Trophoblast cell (in vitro differentiated cells and primary cell): ENCODE results near the gene UBN1.
"Not testable (repeated sequence)": the region's sequence is repeated elsewhere in the genome, so short reads cannot be mapped to it uniquely, and the experiment has no call there.

Experiments used
- DNase-seq, 2 donors: peaks; one replicate each; pipeline ENCODE4 v3.0.0-alpha.2; 2016
- H2AFZ ChIP-seq: 2 replicates; pipeline ENCODE4 v1.6.1; 2013; ENCODE audit warnings: low read length, moderate library complexity, mild to moderate bottlenecking; ENCODE audit not compliant: insufficient read depth, poor library complexity
- H2AK5ac ChIP-seq: 2 replicates; pipeline ENCODE4 v1.6.1; 2013; ENCODE audit warnings: mild to moderate bottlenecking, low read length
- H2BK120ac ChIP-seq: 2 replicates; pipeline ENCODE4 v1.6.1; 2013; ENCODE audit warnings: low read length, mild to moderate bottlenecking, moderate library complexity; ENCODE audit not compliant: insufficient read depth, poor library complexity
- H2BK12ac ChIP-seq: 2 replicates; pipeline ENCODE4 v1.6.1; 2013; ENCODE audit warnings: mild to moderate bottlenecking, low read length, moderate library complexity
- H2BK5ac ChIP-seq: 2 replicates; pipeline ENCODE4 v1.6.1; 2013; ENCODE audit warnings: low read length, low read depth, moderate library complexity, mild to moderate bottlenecking; ENCODE audit not compliant: poor library complexity
- H3K14ac ChIP-seq: 2 replicates; pipeline ENCODE4 v1.6.1; 2013; ENCODE audit warnings: mild to moderate bottlenecking, low read length
- H3K18ac ChIP-seq: 2 replicates; pipeline ENCODE4 v1.6.1; 2013; ENCODE audit warnings: mild to moderate bottlenecking, low read length
- H3K23ac ChIP-seq: 2 replicates; pipeline ENCODE4 v1.6.1; 2013; ENCODE audit warnings: low read length
- H3K27ac ChIP-seq: 2 replicates; pipeline ENCODE4 v1.5.1; 2013; ENCODE audit warnings: low read depth, mild to moderate bottlenecking, inconsistent platforms, low read length, moderate library complexity
- H3K27me3 ChIP-seq: 2 replicates; pipeline ENCODE4 v1.6.1; 2013; ENCODE audit warnings: inconsistent platforms, mild to moderate bottlenecking, low read length, moderate library complexity; ENCODE audit not compliant: insufficient read depth
- H3K36me3 ChIP-seq, 2 experiments: 1 replicate in 1 of 2; 2 replicates in 1 of 2; pipeline ENCODE4 v1.6.1; 2013; ENCODE audit warnings: low read length in 2 of 2, mild to moderate bottlenecking in 2 of 2, moderate library complexity in 1 of 2; ENCODE audit not compliant: insufficient read depth in 2 of 2, control insufficient read depth in 1 of 2
- H3K4ac ChIP-seq: 2 replicates; pipeline ENCODE4 v1.6.1; 2013; ENCODE audit warnings: low read depth, mild to moderate bottlenecking, low read length, moderate library complexity
- H3K4me1 ChIP-seq, 2 experiments: 1 replicate in 1 of 2; 2 replicates in 1 of 2; pipeline ENCODE4 v1.6.1; 2013; ENCODE audit warnings: low read length in 2 of 2, mild to moderate bottlenecking in 2 of 2, moderate library complexity in 1 of 2; ENCODE audit not compliant: insufficient read depth in 2 of 2, control insufficient read depth in 1 of 2
- H3K4me2 ChIP-seq: 2 replicates; pipeline ENCODE4 v1.6.1; 2013; ENCODE audit warnings: inconsistent platforms, mild to moderate bottlenecking, low read length, moderate library complexity
- H3K4me3 ChIP-seq: 2 replicates; pipeline ENCODE4 v1.5.1; 2013; ENCODE audit warnings: mild to moderate bottlenecking, low read depth, low read length, inconsistent platforms
- H3K79me1 ChIP-seq: one replicate; pipeline ENCODE4 v1.6.1; 2013; ENCODE audit warnings: low read length
- H3K79me2 ChIP-seq: 2 replicates; pipeline ENCODE4 v1.6.1; 2013; ENCODE audit warnings: low read length, mild to moderate bottlenecking; ENCODE audit not compliant: control insufficient read depth, insufficient read depth, poor library complexity
- H3K9ac ChIP-seq: 2 replicates; pipeline ENCODE4 v1.6.1; 2013; ENCODE audit warnings: mild to moderate bottlenecking, low read length
- H3K9me3 ChIP-seq: 2 replicates; pipeline ENCODE4 v1.6.1; 2013; ENCODE audit warnings: low read depth, mild to moderate bottlenecking, control low read depth, inconsistent platforms, low read length; ENCODE audit not compliant: insufficient read depth
- H4K12ac ChIP-seq: 2 replicates; pipeline ENCODE4 v1.6.1; 2013; ENCODE audit warnings: low read depth, mild to moderate bottlenecking, low read length, moderate library complexity
- H4K8ac ChIP-seq: 2 replicates; pipeline ENCODE4 v1.6.1; 2013; ENCODE audit warnings: low read depth, mild to moderate bottlenecking, low read length, moderate library complexity
- H4K91ac ChIP-seq: one replicate; pipeline ENCODE4 v1.6.1; 2013; ENCODE audit warnings: low read depth, mild to moderate bottlenecking, low read length, moderate library complexity
- WGBS: extraction: QIAGEN DNeasy Blood & Tissue Kit; methylation state at CpG from one replicate; pipeline ENCODE4 v1.1.7; 2013; ENCODE audit warnings: missing lambda C conversion rate; ENCODE audit not compliant: insufficient read length, insufficient coverage; ENCODE audit errors: extremely low coverage; 5-methylcytosine and 5-hydroxymethylcytosine counted together

UBN1 gene

GRCh38 chr16:4927661-4928060 lies 80.4 kb downstream of the UBN1 start:
- no peak for DNase-seq
- Histone ChIP-seq H2BK5ac (no peak overlapping the region), H3K79me1 (no peaks in the 10 kb centered on the region), H3K79me2 (no peaks in the 10 kb centered on the region), H3K36me3 (no peaks in the 10 kb centered on the region), H3K23ac (no peak overlapping the region), H2AFZ (no peak overlapping the region), H3K4me1 (peaks cover 8 to 9% of the 10 kb centered on the region in 2 experiments), H3K27me3 (no peaks in the 10 kb centered on the region), H3K4me2 (no peak overlapping the region), H3K9me3 (peaks cover 5% of the 10 kb centered on the region), H2BK120ac (no peak overlapping the region), H4K12ac (no peak overlapping the region), H4K91ac (no peak overlapping the region), H3K27ac (no peak overlapping the region), H3K18ac (no peak overlapping the region), H4K8ac (no peak overlapping the region), H2BK12ac (no peak overlapping the region), H3K9ac (no peak overlapping the region), H3K14ac (no peak overlapping the region), H3K4me3 (no peak overlapping the region), H3K4ac (no peak overlapping the region), H2AK5ac (no peak overlapping the region)
- WGBS, result no CpG with 5 or more reads among the region's 2 CpGs

- no peaks in the 10 kb centered on the region for H3K27me3 ChIP-seq
- no peak overlapping the region for H3K14ac ChIP-seq
- H3K4me1 ChIP-seq, result peaks cover 8 to 9% of the 10 kb centered on the region in 2 experiments
- no peak overlapping the region for H2AK5ac ChIP-seq
- no peak overlapping the region for H4K12ac ChIP-seq
- no peak overlapping the region for H3K9ac ChIP-seq
- no peak overlapping the region for H2BK120ac ChIP-seq
- H3K27ac ChIP-seq, result no peak overlapping the region
- no peak overlapping the region for H2AFZ ChIP-seq
- no peak overlapping the region for H3K4ac ChIP-seq
- WGBS, result no CpG with 5 or more reads among the region's 6 CpGs
- no peak overlapping the region for H2BK5ac ChIP-seq
- no peak overlapping the region for H4K8ac ChIP-seq
- H3K36me3 ChIP-seq, result no peaks in the 10 kb centered on the region
- no peak for DNase-seq
- H2BK12ac ChIP-seq, result no peak overlapping the region
- no peaks in the 10 kb centered on the region for H3K79me1 ChIP-seq
- no peaks in the 10 kb centered on the region for H3K79me2 ChIP-seq
- H3K4me3 ChIP-seq, result no peak overlapping the region
- no peak overlapping the region for H4K91ac ChIP-seq
- peaks cover 5% of the 10 kb centered on the region for H3K9me3 ChIP-seq
- H3K4me2 ChIP-seq, result no peak overlapping the region
- no peak overlapping the region for H3K18ac ChIP-seq
- no peak overlapping the region for H3K23ac ChIP-seq
These were observed 80.9 kb downstream of the UBN1 start for GRCh38 chr16:4928227-4928626.

DNA sequence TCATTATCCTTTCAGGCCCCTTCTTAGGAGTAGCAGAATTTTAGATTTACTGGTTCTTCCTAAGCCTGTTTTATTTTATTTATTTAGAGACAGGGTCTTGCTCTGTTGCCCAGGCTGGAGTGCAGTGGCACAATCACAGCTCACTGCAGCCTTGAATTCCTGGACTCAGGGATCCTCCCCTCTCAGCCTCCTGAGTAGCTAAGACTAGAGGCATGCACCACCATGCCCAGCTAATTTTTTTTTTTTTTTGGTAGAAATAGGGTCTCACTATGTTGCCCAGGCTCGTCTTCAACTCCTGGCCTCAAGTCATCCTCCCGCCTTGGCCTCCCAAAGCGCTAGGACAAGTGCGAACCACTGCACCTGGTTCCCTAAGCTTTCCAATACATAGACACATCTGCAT lies 82.3 kb downstream of the UBN1 start:
- H2BK12ac ChIP-seq, H3K79me2 ChIP-seq, H3K9ac ChIP-seq, H3K4me2 ChIP-seq, H3K36me3 ChIP-seq, H3K79me1 ChIP-seq, H3K27me3 ChIP-seq, DNase-seq, H3K4me1 ChIP-seq, H4K12ac ChIP-seq, H2BK120ac ChIP-seq, H4K8ac ChIP-seq, H3K4ac ChIP-seq, H3K18ac ChIP-seq, H3K23ac ChIP-seq, H3K27ac ChIP-seq, H3K9me3 ChIP-seq, H2AFZ ChIP-seq, H3K4me3 ChIP-seq, H3K14ac ChIP-seq, H2AK5ac ChIP-seq, H2BK5ac ChIP-seq, H4K91ac ChIP-seq: not testable (repeated sequence)
- no CpG with 5 or more reads among the region's 4 CpGs for WGBS

DNA sequence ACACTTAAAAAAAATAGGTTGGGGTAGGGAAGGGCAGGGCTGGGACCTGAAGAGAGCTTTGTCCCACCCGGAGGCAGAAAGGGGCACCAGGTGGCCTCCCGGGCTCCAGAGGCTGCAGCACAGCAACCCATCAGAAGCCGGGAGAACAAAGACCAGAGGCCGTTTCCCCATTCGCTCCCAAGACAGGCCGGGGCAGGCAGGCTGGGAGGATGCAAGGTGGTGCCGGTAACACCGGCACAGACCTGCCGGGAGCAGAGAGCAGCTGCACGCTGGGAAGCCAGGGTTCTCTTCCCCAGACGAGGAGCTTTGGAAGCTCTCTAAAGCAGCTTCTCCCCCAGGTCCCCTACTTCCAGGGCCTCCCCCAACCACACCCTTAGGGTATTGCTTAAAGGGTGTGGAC lies 84.1 kb downstream of the UBN1 start:
- no peak overlapping the region for H4K8ac ChIP-seq
- H3K23ac ChIP-seq, result no peak overlapping the region
- no peak overlapping the region for H4K91ac ChIP-seq
- H2AK5ac ChIP-seq, result no peak overlapping the region
- no peaks in the 10 kb centered on the region for H3K36me3 ChIP-seq
- WGBS, result no CpG with 5 or more reads among the region's 11 CpGs
- no peak overlapping the region for H3K4me3 ChIP-seq
- H3K79me2 ChIP-seq, result no peaks in the 10 kb centered on the region
- peaks cover 5% of the 10 kb centered on the region for H3K9me3 ChIP-seq
- H3K79me1 ChIP-seq, result peaks cover 3% of the 10 kb centered on the region
- peaks cover 0 to 8% of the 10 kb centered on the region in 2 experiments for H3K4me1 ChIP-seq
- H4K12ac ChIP-seq, result no peak overlapping the region
- H3K18ac ChIP-seq, result no peak overlapping the region
- no peak overlapping the region for H3K4ac ChIP-seq
- no peak overlapping the region for H2AFZ ChIP-seq
- H3K27me3 ChIP-seq, result no peaks in the 10 kb centered on the region
- no peak overlapping the region for H2BK12ac ChIP-seq
- H3K9ac ChIP-seq, result no peak overlapping the region
- H3K4me2 ChIP-seq, result no peak overlapping the region
- no peak overlapping the region for H2BK120ac ChIP-seq
- H3K14ac ChIP-seq, result no peak overlapping the region
- H2BK5ac ChIP-seq, result no peak overlapping the region
- no peak overlapping the region for H3K27ac ChIP-seq
- no peak for DNase-seq
